Measurements from ENCODE around the gene APBB2. TPM values are rescaled to one million over a fixed set of nuclear protein-coding genes. Genes with fewer than 3 reads are reported as not detected.

The APBB2 gene
- total RNA-seq, 2 donors from 2014 or later, result 28.2 to 30.7 TPM

- ATAC-seq (no peak), DNase-seq (no peak)
- intact Hi-C loops (cut with DNase I, micrococcal nuclease), result no loop called here
Observed at GRCh38 chr4:41146716-41147506, 67.4 kb downstream of the APBB2 start.

GRCh38 chr4:41146196-41146595 lies 68.1 kb downstream of the APBB2 start:
- DNase-seq, result no peak
- intact Hi-C loops (cut with DNase I, micrococcal nuclease), result no loop called here
- ATAC-seq, result no peak

- DNase-seq, result no peak
- peak; percentile 63 for ATAC-seq
- intact Hi-C loops (cut with DNase I, micrococcal nuclease), result no loop called here
Observed at GRCh38 chr4:41145571-41146078, 68.7 kb downstream of the APBB2 start.

- intact Hi-C loops (cut with DNase I, micrococcal nuclease), result no loop called here
- no peak for ATAC-seq
- no peak for DNase-seq
Observed at GRCh38 chr4:41144812-41145211, 69.5 kb downstream of the APBB2 start.

- no peak for DNase-seq
- ATAC-seq, result no peak
- intact Hi-C loops (cut with DNase I, micrococcal nuclease), result no loop called here
Observed at GRCh38 chr4:41144040-41144379, 70.3 kb downstream of the APBB2 start.

GRCh38 chr4:41143311-41144039 lies 70.9 kb downstream of the APBB2 start:
- no peak for DNase-seq
- intact Hi-C loops (cut with DNase I, micrococcal nuclease), result no loop called here
- ATAC-seq, result peak; percentile 50

- intact Hi-C loops (cut with DNase I, micrococcal nuclease), result no loop called here
- no peak for ATAC-seq
- DNase-seq, result no peak
Observed at GRCh38 chr4:41142376-41143310, 71.7 kb downstream of the APBB2 start.

- ATAC-seq (no peak), DNase-seq (no peak)
- intact Hi-C loops (cut with DNase I, micrococcal nuclease), result no loop called here
Observed at GRCh38 chr4:41141900-41142299, 72.4 kb downstream of the APBB2 start.

- intact Hi-C loops (cut with DNase I, micrococcal nuclease), result no loop called here
Observed at GRCh38 chr4:41140410-41140809, 73.9 kb downstream of the APBB2 start.

GRCh38 chr4:41137879-41138278 lies 76.5 kb downstream of the APBB2 start:
- DNase-seq (no peak), ATAC-seq (no peak)
- intact Hi-C loops (cut with DNase I, micrococcal nuclease), result no loop called here

More at GRCh38 chr4:41140410-41140809, 73.9 kb downstream of the APBB2 start:
- ATAC-seq, result no peak
- no peak for DNase-seq

GRCh38 chr4:41136456-41136855 lies 77.9 kb downstream of the APBB2 start:
- DNase-seq, result no peak
- intact Hi-C loops (cut with DNase I, micrococcal nuclease), result no loop called here

GRCh38 chr4:41135801-41136200 lies 78.5 kb downstream of the APBB2 start:
- ATAC-seq (peak; percentile 71), DNase-seq (no peak)
- intact Hi-C loops (cut with DNase I, micrococcal nuclease), result no loop called here

More at GRCh38 chr4:41136456-41136855, 77.9 kb downstream of the APBB2 start:
- peak; percentile 26 for ATAC-seq

- intact Hi-C loops (cut with DNase I, micrococcal nuclease), result no loop called here
- no peak for DNase-seq
- ATAC-seq, result peak; percentile 49
Observed at GRCh38 chr4:41134581-41134980, 79.8 kb downstream of the APBB2 start.

- intact Hi-C loops (cut with DNase I, micrococcal nuclease), result no loop called here
- no peak for DNase-seq
- peak; percentile 31 for ATAC-seq
Observed at GRCh38 chr4:41133454-41134018, 80.8 kb downstream of the APBB2 start.

GRCh38 chr4:41132055-41132683 lies 82.2 kb downstream of the APBB2 start:
- intact Hi-C loops (cut with DNase I, micrococcal nuclease), result no loop called here
- peak in 1 of 2 donors; percentile 32 for DNase-seq
- ATAC-seq, result peak; percentile 85

- no peak for DNase-seq
- intact Hi-C loops (cut with DNase I, micrococcal nuclease), result no loop called here
- ATAC-seq, result no peak
Observed at GRCh38 chr4:41129936-41130440, 84.4 kb downstream of the APBB2 start.

GRCh38 chr4:41129128-41129754 lies 85.1 kb downstream of the APBB2 start:
- ATAC-seq, result no peak
- intact Hi-C loops (cut with DNase I, micrococcal nuclease), result no loop called here

More at GRCh38 chr4:41129128-41129754, 85.1 kb downstream of the APBB2 start:
- no peak for DNase-seq

Measured in left colon (tissue), 2 donors.